K562 (cell line): ENCODE data around the gene NUBPL. TPM values are rescaled to one million over a fixed set of nuclear protein-coding genes. Genes with fewer than 3 reads are reported as not detected.

Source experiments
- ATAC-seq: fragments of 200-7000 bp; cut with Tn5 transposase; 3 replicates; pipeline ENCODE4 v1.9.1; 2020; ENCODE audit warnings: moderate library complexity
- BruUV-seq: library from RNA; stranded (reverse); fragments of 400-500 nt; replicated peaks from 2 replicates; lab custom pipeline; 2021; lab: Mats Ljungman, UMichigan
- CTCF ChIA-PET: fragments of 300-600 bp; formaldehyde crosslinking; extraction: SDS; loops from one replicate; lab custom pipeline; 2021; ENCODE audit warnings: low intra/inter-chr PET ratio; lab: Yijun Ruan, JAX
- POLR2A ChIA-PET: fragments of 300-600, 350-650 bp; sonication (Branson Sonifier 250); formaldehyde crosslinking; extraction: SDS; loops from one replicate; lab custom pipeline; 2021; ENCODE audit warnings: antibody characterized with exemption, inconsistent platforms; lab: Yijun Ruan, JAX
- DNase-seq, 4 experiments: peaks; one replicate each; pipeline versions ENCODE4 v3.0.0 to v3.0.0-alpha.2; 2011 to 2018; ENCODE audit warnings: low spot score in 3 of 4, mixed read lengths in 3 of 4; ENCODE audit errors: extremely low read depth in 1 of 4
- FAIRE-seq: peaks from 2 replicates; lab custom pipeline; 2011; peaks lifted over from hg19 to GRCh38; lab: Jason Lieb, UNC
- H2AFZ ChIP-seq: 2 replicates; pipeline ENCODE4 v1.6.0; 2011; ENCODE audit warnings: low read depth, low read length, control low read depth, inconsistent platforms
- H3K27ac ChIP-seq: fragments of 200-600 bp; 3 replicates; pipeline ENCODE4 v1.8.0; 2011; ENCODE audit warnings: low read depth, mild to moderate bottlenecking, control low read depth, inconsistent platforms, low read length, moderate library complexity, mixed read lengths; ENCODE audit errors: extremely low read depth
- H3K27me3 ChIP-seq, 2 experiments: fragments of 300-600 bp in 1 of 2; 2 replicates in 1 of 2; 3 replicates in 1 of 2; pipeline versions ENCODE4 v1.6.0 to v1.8.0; 2011; ENCODE audit warnings: inconsistent platforms in 2 of 2, low read length in 2 of 2, mild to moderate bottlenecking in 1 of 2, mixed read lengths in 1 of 2, moderate library complexity in 1 of 2; ENCODE audit not compliant: control insufficient read depth in 2 of 2, insufficient read depth in 2 of 2
- H3K36me3 ChIP-seq: fragments of 300-600 bp; 3 replicates; pipeline ENCODE4 v1.8.0; 2011; ENCODE audit warnings: mild to moderate bottlenecking, low read length, inconsistent platforms; ENCODE audit not compliant: control insufficient read depth, insufficient read depth
- H3K4me1 ChIP-seq, 2 experiments: fragments of 200-600 bp in 1 of 2; replicated peaks in 1 of 2; 2 replicates in 1 of 2; 3 replicates in 1 of 2; pipeline versions ENCODE4 v1.5.1 to v1.8.0; 2011; ENCODE audit warnings: inconsistent platforms in 2 of 2, low read length in 2 of 2, mild to moderate bottlenecking in 1 of 2, mixed read lengths in 1 of 2, moderate library complexity in 1 of 2; ENCODE audit not compliant: control insufficient read depth in 2 of 2, insufficient read depth in 2 of 2
- H3K4me2 ChIP-seq: 2 replicates; pipeline ENCODE4 v1.6.1; 2011; ENCODE audit warnings: low read length, control low read depth, inconsistent platforms, mixed read lengths; ENCODE audit not compliant: insufficient read depth
- H3K4me3 ChIP-seq: fragments of 200-600 bp; sonication (generic), shearing (Covaris generic); 2 replicates; pipeline ENCODE4 v1.5.1; 2016; ENCODE audit warnings: control low read depth, inconsistent platforms
- H3K79me2 ChIP-seq: fragments of 200-600 bp; 3 replicates; pipeline ENCODE4 v1.8.0; 2011; ENCODE audit warnings: low read length, inconsistent platforms; ENCODE audit not compliant: control insufficient read depth, insufficient read depth
- H3K9ac ChIP-seq, 2 experiments: 2 replicates each; pipeline versions ENCODE4 v1.6.0 to v1.6.1; 2011; ENCODE audit warnings: low read depth in 2 of 2, low read length in 2 of 2, control low read depth in 1 of 2, inconsistent platforms in 1 of 2, mild to moderate bottlenecking in 1 of 2, mixed read lengths in 1 of 2; ENCODE audit not compliant: insufficient read depth in 1 of 2
- H3K9me1 ChIP-seq: one replicate; pipeline ENCODE4 v1.6.0; 2011; ENCODE audit warnings: inconsistent platforms, mild to moderate bottlenecking, low read length, moderate library complexity; ENCODE audit not compliant: control insufficient read depth, insufficient read depth
- H3K9me3 ChIP-seq: replicated peaks from 2 replicates; pipeline ENCODE4 v1.5.1; 2011; ENCODE audit warnings: low read depth, low read length, inconsistent platforms; ENCODE audit not compliant: control insufficient read depth, insufficient read depth
- H4K20me1 ChIP-seq: replicated peaks from 2 replicates; pipeline ENCODE4 v1.6.1; 2011; ENCODE audit warnings: low read length, inconsistent platforms, mixed read lengths; ENCODE audit not compliant: control insufficient read depth, insufficient read depth
- FOXJ2 ChIP-seq: fragments of 200-800 bp; sonication (Bioruptor generic); IDR thresholded peaks from 2 replicates; pipeline ENCODE4 v1.6.1; 2016; ENCODE audit warnings: missing genetic modification characterization, missing compliant biosample characterization
- GABPB2 ChIP-seq: fragments of 250-450 bp; sonication (Bioruptor Pico); conservative IDR thresholded peaks from 2 replicates; pipeline ENCODE4 v1.5.1; 2021; ENCODE audit warnings: mild to moderate bottlenecking
- HIVEP1 ChIP-seq: fragments of 250-450 bp; sonication (Bioruptor Pico); IDR thresholded peaks from 2 replicates; pipeline ENCODE4 v1.4.0; 2020; ENCODE audit warnings: mild to moderate bottlenecking
- MEF2D ChIP-seq: conservative IDR thresholded peaks from 2 replicates; pipeline ENCODE4 v1.6.1; 2016; ENCODE audit warnings: low read depth, missing genetic modification characterization, missing compliant biosample characterization
- MIER1 ChIP-seq: fragments of 450-650 bp; IDR thresholded peaks from 2 replicates; pipeline ENCODE4 v1.6.1; 2016; ENCODE audit warnings: antibody characterized with exemption, mild to moderate bottlenecking, low read depth
- STAT5A ChIP-seq: IDR thresholded peaks from 2 replicates; pipeline ENCODE4 v1.6.1; 2012; ENCODE audit warnings: low read length, inconsistent platforms, borderline replicate concordance
- TRIM24 ChIP-seq, 2 experiments: fragments of 450-650 bp; IDR thresholded peaks; 2 replicates each; pipeline ENCODE4 v1.6.1; 2016
- ZBTB7A ChIP-seq: IDR thresholded peaks from 2 replicates; pipeline ENCODE4 v1.6.1; 2011; ENCODE audit warnings: low read depth, mild to moderate bottlenecking, low read length, moderate library complexity, borderline replicate concordance; ENCODE audit not compliant: control insufficient read depth
- ZNF143 ChIP-seq: sonication (generic); formaldehyde crosslinking; IDR thresholded peaks from 2 replicates; pipeline ENCODE4 v1.9.0; 2022; ENCODE audit warnings: mild to moderate bottlenecking, missing genetic modification reagents
- ZNF175 ChIP-seq: fragments of 200-800 bp; sonication (Bioruptor generic); IDR thresholded peaks from 2 replicates; pipeline ENCODE4 v1.6.1; 2016; ENCODE audit warnings: low read depth, mild to moderate bottlenecking, missing genetic modification characterization, missing compliant biosample characterization
- ZNF324 ChIP-seq: fragments of 250-450 bp; sonication (Bioruptor Pico); IDR thresholded peaks from 2 replicates; pipeline ENCODE4 v1.4.0; 2020; ENCODE audit warnings: mild to moderate bottlenecking
- ZNF583 ChIP-seq: fragments of 250-450 bp; sonication (Bioruptor Pico); IDR thresholded peaks from 2 replicates; pipeline ENCODE4 v1.4.0; 2020
- ZNF766 ChIP-seq: fragments of 200-800 bp; sonication (Bioruptor generic); conservative IDR thresholded peaks from 2 replicates; pipeline ENCODE4 v1.6.1; 2016; ENCODE audit warnings: missing genetic modification characterization, missing compliant biosample characterization
- WGBS: fragments of 100-300 bp; shearing (Covaris generic); methylation state at CpG from one replicate; pipeline ENCODE4 v1.1.6; 2016; ENCODE audit warnings: low coverage, mixed read lengths; ENCODE audit not compliant: insufficient coverage; ENCODE audit errors: missing lambda C conversion rate; 5-methylcytosine and 5-hydroxymethylcytosine counted together
- in situ Hi-C: fragments of 300-500 bp; cut with MboI; formaldehyde crosslinking; loops from 4 replicates; pipeline ENCODE4 v1.15.0; 2018; ENCODE audit warnings: inconsistent platforms, mixed read lengths
- intact Hi-C: fragments of 100-400 bp; cut with micrococcal nuclease; formaldehyde crosslinking; loops from 2 replicates; pipeline ENCODE4 v1.14.2; 2022
- polyA plus RNA-seq, 8 experiments: library from polyadenylated mRNA; depleted of rRNA in 4 of 8; stranded (reverse) in 5 of 8; unstranded in 3 of 8; fragments of >200 nt; fragmentation: Nextera tagmentation in 2 of 8; fragmentation: Illumina TruSeq in 1 of 8; extraction: Ambion mirVana in 2 of 8; extraction: Trizol in 1 of 8; gene quantifications; 2 replicates each; pipeline versions ENCODE4 v1.2.1 to v1.2.3, GENCODE V29; 2011 to 2014; ENCODE audit warnings: inconsistent platforms in 1 of 8, missing spikeins in 1 of 8
- total RNA-seq, 7 experiments: library from RNA; depleted of rRNA in 6 of 7; stranded (reverse); fragments of >200 nt in 6 of 7; fragmentation: Illumina TruSeq in 2 of 7; extraction: Trizol in 2 of 7; gene quantifications; 2 replicates each; pipeline versions ENCODE4 v1.2.1 to v1.2.3, GENCODE V29; 2011 to 2021; ENCODE audit warnings: low replicate concordance in 1 of 7
- TF ChIP-seq, protein P1 (sequence below): sonication (generic); formaldehyde crosslinking; IDR thresholded peaks from 2 replicates; pipeline ENCODE4 v1.8.0; 2022; ENCODE audit warnings: missing genetic modification reagents, mild to moderate bottlenecking, moderate library complexity, borderline replicate concordance

The NUBPL gene
- total and polyA plus RNA-seq, 9 of the 15 experiments (the other 6 are each of a cell fraction or from before 2014, with no cell fraction given) = 3.2 to 8.7 (median 6.1) TPM

DNA sequence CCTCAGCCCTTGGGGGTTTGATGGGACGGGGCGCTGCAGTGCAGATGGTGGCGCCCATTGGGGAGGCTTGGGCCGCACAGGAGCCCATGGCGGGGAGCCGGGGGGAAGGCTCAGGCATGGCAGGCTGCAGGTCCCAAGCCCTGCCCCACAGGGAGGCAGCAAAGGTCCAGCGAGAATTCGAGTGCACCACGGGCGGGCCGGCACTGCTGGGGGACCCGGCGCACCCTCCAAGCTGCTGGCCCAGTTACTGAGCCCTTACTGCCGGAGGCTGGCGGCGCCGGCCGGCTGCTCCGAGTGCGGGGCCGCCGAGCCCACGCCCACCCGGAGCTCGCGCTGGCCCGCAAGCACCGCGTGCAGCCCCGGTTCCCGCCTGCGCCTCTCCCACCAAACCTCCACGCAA lies 34.1 kb upstream of the NUBPL start:
- H3K9me3 ChIP-seq = no peaks in the 10 kb centered on the region
- H4K20me1 ChIP-seq = no peaks in the 10 kb centered on the region
- no peak for TF ChIP-seq MIER1
- TF ChIP-seq HIVEP1 (CRISPR knock-in tag) = no peak
- TF ChIP-seq, all 486 proteins: peak for 0
- intact Hi-C loops = no loop called here
- no peak for DNase-seq
- Histone ChIP-seq H3K9ac (no peak overlapping the region), H3K79me2 (no peaks in the 10 kb centered on the region), H3K9me1 (no peaks in the 10 kb centered on the region), H3K4me1 (peaks cover 0 to 6% of the 10 kb centered on the region in 2 experiments; a peak in 2 of 5 replicates), H2AFZ (no peak overlapping the region), H3K4me3 (no peak overlapping the region), H3K27ac (no peak overlapping the region), H3K36me3 (no peaks in the 10 kb centered on the region), H3K4me2 (no peak overlapping the region), H3K27me3 (no peaks in the 10 kb centered on the region; a peak in 1 of 5 replicates)
- ChIA-PET POLR2A (no interaction called here), CTCF (no interaction called here)
- FAIRE-seq = no peak
- in situ Hi-C loops = no loop called here
- no peak for ATAC-seq
- WGBS = no CpG with 5 or more reads among the region's 33 CpGs
- BruUV-seq = no TSS peak

DNA sequence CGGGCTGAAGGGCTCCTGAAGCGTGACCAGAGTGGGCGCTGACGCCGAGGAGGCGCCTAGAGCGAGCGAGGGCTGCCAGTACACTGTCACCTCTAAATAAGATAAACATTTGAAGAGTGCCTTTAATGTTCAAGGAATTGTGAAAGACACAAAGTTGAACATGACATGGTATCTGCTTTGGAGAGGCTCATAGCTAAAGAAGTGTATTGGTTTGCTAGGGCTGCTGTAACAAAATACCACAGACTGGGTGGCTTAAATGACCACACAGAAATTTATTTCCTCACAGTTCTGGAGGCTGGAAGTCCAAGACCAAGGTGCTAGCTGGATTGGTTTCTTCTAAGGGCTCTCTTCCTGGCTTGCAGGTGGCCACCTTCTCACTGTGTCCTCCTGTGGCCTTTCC lies 33.7 kb upstream of the NUBPL start:
- CTCF ChIA-PET = no interaction called here
- H2AFZ ChIP-seq = no peak overlapping the region
- no peaks in the 10 kb centered on the region for H3K36me3 ChIP-seq
- FAIRE-seq = no peak
- H3K4me1 ChIP-seq = peaks cover 0 to 6% of the 10 kb centered on the region in 2 experiments; a peak in 2 of 5 replicates
- no peak for ATAC-seq
- no peaks in the 10 kb centered on the region for H4K20me1 ChIP-seq
- no peak overlapping the region for H3K27ac ChIP-seq
- H3K4me3 ChIP-seq = no peak overlapping the region
- H3K9me3 ChIP-seq = no peaks in the 10 kb centered on the region
- no peak for DNase-seq
- in situ Hi-C loops (no loop called here), intact Hi-C loops (no loop called here)
- POLR2A ChIA-PET = no interaction called here
- TF ChIP-seq TRIM24 (IDR thresholded peaks at IDR 0.05) (no peak), ZNF583 (CRISPR knock-in tag) (no peak), MEF2D (no peak), ZNF766 (CRISPR knock-in tag) (no peak), GABPB2 (CRISPR knock-in tag) (no peak), ZNF324 (CRISPR knock-in tag) (no peak), ZNF175 (CRISPR knock-in tag) (no peak), FOXJ2 (no peak), STAT5A (no peak), ZBTB7A (no peak), ZNF143 (CRISPR knock-in tag) (no peak)
- TF ChIP-seq, protein P1, sequence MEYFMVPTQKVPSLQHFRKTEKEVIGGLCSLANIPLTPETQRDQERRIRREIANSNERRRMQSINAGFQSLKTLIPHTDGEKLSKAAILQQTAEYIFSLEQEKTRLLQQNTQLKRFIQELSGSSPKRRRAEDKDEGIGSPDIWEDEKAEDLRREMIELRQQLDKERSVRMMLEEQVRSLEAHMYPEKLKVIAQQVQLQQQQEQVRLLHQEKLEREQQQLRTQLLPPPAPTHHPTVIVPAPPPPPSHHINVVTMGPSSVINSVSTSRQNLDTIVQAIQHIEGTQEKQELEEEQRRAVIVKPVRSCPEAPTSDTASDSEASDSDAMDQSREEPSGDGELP (CRISPR knock-in tag) = no peak
- H3K79me2 ChIP-seq = no peaks in the 10 kb centered on the region
- H3K4me2 ChIP-seq = no peak overlapping the region
- H3K27me3 ChIP-seq = no peaks in the 10 kb centered on the region; a peak in 1 of 5 replicates
- BruUV-seq = no TSS peak
- H3K9me1 ChIP-seq = no peaks in the 10 kb centered on the region
- no peak overlapping the region for H3K9ac ChIP-seq
- 0% methylated on average over 4 of the region's 8 CpGs for WGBS
